Lower leg skin (tissue), 3 donors: ENCODE measurements around the gene GPR55.

Source experiments
- CTCF ChIP-seq, 3 donors: fragments of 450-650 bp; IDR thresholded peaks; one replicate each; pipeline ENCODE4 v1.5.1; 2016; ENCODE audit warnings: antibody characterized with exemption in 3 of 3, mild to moderate bottlenecking in 3 of 3, moderate library complexity in 2 of 3
- POLR2A ChIP-seq, 2 donors: fragments of 450-650 bp; IDR thresholded peaks; one replicate each; pipeline ENCODE4 v1.6.1; 2016 to 2017; ENCODE audit warnings: antibody characterized with exemption in 2 of 2, mild to moderate bottlenecking in 1 of 2, moderate library complexity in 1 of 2

- TF ChIP-seq POLR2A (IDR thresholded peaks at IDR 0.05) = no peak
- no peak for TF ChIP-seq CTCF (IDR thresholded peaks at IDR 0.05)
Measured at GRCh38 chr2:230920167-230920566, 4.9 kb downstream of the GPR55 start.
